Fibroblast of pulmonary artery (primary cell): ENCODE results near the gene SULT4A1.

Source experiments
- DNase-seq: peaks from one replicate; pipeline ENCODE4 v3.0.0-alpha.2; 2010; ENCODE audit warnings: low read depth
- H3K4me3 ChIP-seq: replicated peaks from 2 replicates; pipeline ENCODE4 v1.5.1; 2011; ENCODE audit warnings: low read depth, mild to moderate bottlenecking, control low read depth, low read length, moderate library complexity
- TF ChIP-seq, protein P1 (sequence below): IDR thresholded peaks from 2 replicates; pipeline ENCODE4 v1.5.1; 2011; ENCODE audit warnings: mild to moderate bottlenecking, control low read depth, low read length, inconsistent platforms; ENCODE audit errors: missing control alignments

Gene SULT4A1

DNA sequence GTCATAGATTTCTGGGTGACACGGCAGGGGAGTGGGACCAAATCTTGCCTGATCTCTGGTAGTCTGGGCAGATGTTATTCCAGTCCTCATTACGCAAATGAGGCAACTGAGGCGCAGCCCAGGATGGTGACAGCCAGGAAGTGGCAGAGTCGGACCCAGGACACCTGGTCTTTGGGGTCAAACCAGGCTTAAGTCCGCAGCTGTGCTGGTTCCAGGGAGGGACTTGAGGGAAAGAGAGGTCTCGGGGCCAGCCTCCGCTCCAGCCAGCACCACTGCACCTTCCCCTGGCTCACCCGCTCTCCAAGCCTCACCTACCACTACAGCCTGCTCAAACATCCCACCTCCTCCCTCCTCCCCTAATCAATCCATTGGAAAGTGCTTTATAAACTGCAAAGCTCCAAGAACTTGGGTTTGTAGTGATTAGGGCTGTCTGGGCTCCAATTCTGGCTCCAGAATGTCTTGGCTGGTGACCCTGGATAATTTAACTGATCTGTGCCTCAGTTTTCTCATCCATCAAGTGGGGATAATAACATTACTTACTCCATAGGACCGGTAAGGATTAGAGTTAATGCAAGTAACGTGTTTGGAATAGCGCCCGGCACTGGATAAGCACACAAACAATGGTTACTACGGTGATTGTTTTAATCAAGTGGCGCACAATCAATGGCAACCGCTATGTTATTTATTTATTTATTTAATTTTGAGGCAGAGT, 30.0 kb upstream of the SULT4A1 start:
- TF ChIP-seq, protein P1, sequence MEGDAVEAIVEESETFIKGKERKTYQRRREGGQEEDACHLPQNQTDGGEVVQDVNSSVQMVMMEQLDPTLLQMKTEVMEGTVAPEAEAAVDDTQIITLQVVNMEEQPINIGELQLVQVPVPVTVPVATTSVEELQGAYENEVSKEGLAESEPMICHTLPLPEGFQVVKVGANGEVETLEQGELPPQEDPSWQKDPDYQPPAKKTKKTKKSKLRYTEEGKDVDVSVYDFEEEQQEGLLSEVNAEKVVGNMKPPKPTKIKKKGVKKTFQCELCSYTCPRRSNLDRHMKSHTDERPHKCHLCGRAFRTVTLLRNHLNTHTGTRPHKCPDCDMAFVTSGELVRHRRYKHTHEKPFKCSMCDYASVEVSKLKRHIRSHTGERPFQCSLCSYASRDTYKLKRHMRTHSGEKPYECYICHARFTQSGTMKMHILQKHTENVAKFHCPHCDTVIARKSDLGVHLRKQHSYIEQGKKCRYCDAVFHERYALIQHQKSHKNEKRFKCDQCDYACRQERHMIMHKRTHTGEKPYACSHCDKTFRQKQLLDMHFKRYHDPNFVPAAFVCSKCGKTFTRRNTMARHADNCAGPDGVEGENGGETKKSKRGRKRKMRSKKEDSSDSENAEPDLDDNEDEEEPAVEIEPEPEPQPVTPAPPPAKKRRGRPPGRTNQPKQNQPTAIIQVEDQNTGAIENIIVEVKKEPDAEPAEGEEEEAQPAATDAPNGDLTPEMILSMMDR = no peak
- no peak for DNase-seq
- no peak overlapping the region for H3K4me3 ChIP-seq

DNA sequence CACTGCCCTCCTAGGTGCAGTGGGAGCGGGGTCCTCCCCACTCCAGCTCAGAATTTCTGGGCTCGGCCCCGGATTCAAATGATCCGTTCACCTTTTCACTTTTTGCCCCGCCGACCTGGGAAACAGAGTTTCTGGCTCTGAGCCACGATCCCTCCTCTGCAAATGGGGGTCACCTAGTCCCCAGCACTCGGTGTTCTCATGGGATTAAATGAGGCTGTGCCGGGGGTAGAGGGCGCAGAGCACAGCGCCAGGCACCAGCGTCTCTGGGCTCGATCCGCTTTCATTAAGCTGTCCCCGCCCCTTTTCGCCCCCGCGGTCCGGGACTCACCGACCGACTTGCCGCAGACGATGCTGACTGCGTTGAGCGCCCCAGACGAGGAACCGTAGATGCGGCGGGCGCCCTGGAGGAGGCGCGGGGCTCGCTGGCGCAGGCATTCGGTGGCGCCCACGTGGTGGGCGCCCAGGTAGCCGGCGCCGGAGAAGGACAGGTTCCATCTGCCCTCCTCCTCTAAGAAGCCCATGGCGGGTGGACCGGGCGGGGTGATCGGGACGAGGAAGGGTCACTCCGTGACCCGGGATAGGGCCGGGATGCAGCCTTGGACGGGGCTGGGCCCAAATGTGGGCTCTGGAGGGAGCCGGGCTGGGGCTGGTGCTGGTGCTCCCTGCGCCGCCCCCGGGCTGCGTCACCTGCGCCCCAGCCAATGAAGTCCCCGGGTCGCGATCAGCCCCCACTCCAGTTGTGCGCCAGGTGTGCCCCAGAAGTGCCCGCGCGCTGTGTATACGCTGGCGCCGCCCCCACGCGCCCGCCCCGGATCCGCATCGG, 29.3 kb upstream of the SULT4A1 start, which contains the start of gene PNPLA5:
PNPLA5 (minus strand) TSS at position 654 of the 823 bp plus-strand sequence; CDS start at position 521, 133 bp downstream.
- no peak for DNase-seq
- TF ChIP-seq, protein P1 = no peak
- no peak within 1 kb of the TSS for H3K4me3 ChIP-seq

DNA sequence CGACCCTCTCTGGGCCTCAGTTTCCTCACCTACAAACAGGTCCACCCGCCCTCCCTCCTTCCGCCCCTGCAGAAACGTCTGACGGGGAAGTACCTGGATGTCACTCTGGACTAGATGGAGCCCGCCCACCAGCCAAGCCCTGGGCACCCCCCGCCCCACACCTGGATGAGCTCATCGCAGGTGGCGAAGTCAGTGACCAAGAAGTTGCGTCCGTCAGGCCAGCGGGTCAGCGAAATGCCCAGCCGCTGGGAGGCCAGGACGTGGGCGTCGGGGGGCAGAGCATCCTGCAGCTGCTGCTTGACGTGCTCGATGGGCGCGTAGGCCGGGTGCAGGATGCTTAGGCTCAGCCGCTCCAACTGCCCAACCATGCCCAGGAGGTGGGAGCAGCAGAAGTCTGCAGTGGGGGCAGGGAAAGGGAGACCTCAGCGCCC, 28.6 kb upstream of the SULT4A1 start:
- TF ChIP-seq, protein P1 = no peak
- no peak for DNase-seq

DNA sequence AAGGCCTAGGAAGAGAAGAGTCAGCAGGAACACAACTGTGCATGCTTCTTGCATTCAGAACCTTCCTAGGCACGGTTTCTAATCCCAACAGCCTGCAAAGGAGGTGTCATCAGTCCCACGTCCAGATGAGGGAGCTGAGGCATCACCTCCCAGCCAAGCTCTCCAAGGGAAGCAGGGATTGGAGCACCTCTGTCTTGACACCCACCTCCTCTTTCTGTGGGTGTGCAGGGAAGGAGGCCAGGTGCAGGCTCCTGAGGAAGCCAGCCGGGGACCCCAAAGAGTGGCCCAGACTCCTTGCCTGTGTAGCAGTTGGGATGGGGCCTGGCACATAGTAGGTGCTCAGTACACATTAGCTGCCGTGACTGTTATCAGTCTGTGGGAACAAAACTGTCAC, 27.5 kb upstream of the SULT4A1 start:
- TF ChIP-seq, protein P1 = no peak
- H3K4me3 ChIP-seq = no peak overlapping the region
- peak; percentile 28 for DNase-seq

More for the DNA sequence above, 28.6 kb upstream of the SULT4A1 start:
- no peak overlapping the region for H3K4me3 ChIP-seq

DNA sequence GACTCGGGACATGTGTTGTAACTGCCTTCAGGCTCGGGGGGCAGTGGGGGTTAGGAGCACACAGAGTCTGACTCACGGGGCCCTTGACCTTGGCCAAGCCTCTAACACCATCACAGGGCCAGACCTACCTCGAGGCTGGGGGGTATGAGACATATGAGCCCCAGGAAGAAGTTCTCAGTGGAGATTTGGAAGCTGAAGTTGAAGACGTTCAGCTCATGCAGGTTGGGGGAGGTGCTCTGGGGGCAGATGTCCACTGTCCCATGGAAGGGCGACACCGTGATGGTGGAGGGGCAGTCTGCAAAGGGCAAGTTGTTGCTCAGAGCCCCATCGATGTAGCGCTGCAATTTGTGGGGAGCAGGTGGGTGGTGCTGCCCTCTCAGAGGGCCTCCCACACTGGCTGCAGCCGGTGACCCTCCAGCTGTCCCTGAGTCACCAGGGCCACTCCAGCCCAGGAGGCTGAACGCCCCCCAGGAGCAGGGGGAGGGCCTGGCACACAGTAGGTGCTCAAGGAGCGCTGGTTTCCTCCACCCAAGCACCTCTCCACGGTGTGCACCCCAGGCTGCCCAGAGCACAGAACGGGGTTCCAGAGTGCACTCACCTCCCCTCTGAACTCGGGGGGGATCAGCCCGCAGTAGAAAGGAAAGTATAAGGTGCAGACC, 27.0 kb upstream of the SULT4A1 start:
- H3K4me3 ChIP-seq = no peak overlapping the region
- TF ChIP-seq, protein P1 = no peak
- no peak for DNase-seq

DNA sequence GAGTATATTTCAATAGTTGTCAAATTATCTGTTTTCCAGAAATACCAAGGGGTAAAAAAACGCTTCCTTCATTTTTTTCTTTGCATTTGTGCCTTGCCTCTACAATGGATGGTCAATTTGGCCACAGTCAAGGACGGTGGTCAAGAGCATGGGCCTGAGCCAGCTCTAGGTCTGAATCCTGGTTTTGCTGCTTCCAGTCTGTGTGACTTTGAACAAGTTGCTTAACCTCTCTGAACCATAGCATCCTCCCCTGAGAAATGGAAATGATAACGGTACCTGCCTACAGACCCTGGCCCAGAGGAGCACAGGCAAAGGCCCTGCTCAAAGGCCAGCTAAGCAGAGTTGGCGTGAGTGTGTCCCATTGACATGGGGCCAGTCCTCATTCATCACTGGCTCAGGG, 26.4 kb upstream of the SULT4A1 start:
- no peak for DNase-seq
- H3K4me3 ChIP-seq = no peak overlapping the region
- TF ChIP-seq, protein P1 = no peak
